Panc1 (cell line): Measurements from ENCODE around the gene CEP164.

ENCODE experiments used
- CTCF ChIP-seq: fragments of 450-650 bp; IDR thresholded peaks from 2 replicates; pipeline ENCODE4 v1.5.1; 2017; ENCODE audit warnings: mild to moderate bottlenecking
- REST ChIP-seq, 2 experiments: IDR thresholded peaks; 2 replicates each; pipeline ENCODE4 v1.6.1; 2011 to 2012; ENCODE audit warnings: low read depth in 2 of 2, control low read depth in 1 of 2, low read length in 1 of 2, mild to moderate bottlenecking in 1 of 2, moderate library complexity in 1 of 2; ENCODE audit not compliant: insufficient read depth in 1 of 2

- no peak for TF ChIP-seq CTCF
- no peak for TF ChIP-seq REST (IDR thresholded peaks at IDR 0.05; ENCODE audit: insufficient read depth in 1 of 2, low read depth in 2 of 2, low read length in 1 of 2)
Observed at GRCh38 chr11:117411736-117412135, 84.1 kb downstream of the CEP164 start.
